ENCODE measurements around the gene TSPAN18.

The TSPAN18 gene

GRCh38 chr11:44877571-44878497 is 151.1 kb downstream of the TSPAN18 start:
- Histone ChIP-seq H3K4me2 (ENCODE audit: low read depth, low read length, poor library complexity, severe bottlenecking) (no peak overlapping the region), H3K9ac (ENCODE audit: low read depth, low read length, poor library complexity, severe bottlenecking) (no peak overlapping the region), H3K79me2 (ENCODE audit: insufficient read depth, low read length) (no peaks in the 10 kb centered on the region), H3K4me1 (ENCODE audit: insufficient read depth, low read length, poor library complexity, severe bottlenecking) (peaks cover 4% of the 10 kb centered on the region), H3K27me3 (ENCODE audit: insufficient read depth, low read length, poor library complexity, severe bottlenecking) (no peaks in the 10 kb centered on the region), H3K36me3 (ENCODE audit: insufficient read depth, low read length) (no peaks in the 10 kb centered on the region), H3K4me3 (ENCODE audit: low read length, poor library complexity, severe bottlenecking) (no peak overlapping the region), H3K9me2 (replicated peaks; ENCODE audit: low read depth, low read length) (no peaks in the 10 kb centered on the region), H2AFZ (ENCODE audit: low read length) (no peak overlapping the region), H3K9me3 (ENCODE audit: insufficient read depth, low read depth, low read length) (no peaks in the 10 kb centered on the region), H3F3A (ENCODE audit: low read depth) (no peaks in the 10 kb centered on the region), H4K20me1 (ENCODE audit: insufficient read depth, low read length, poor library complexity, severe bottlenecking) (no peaks in the 10 kb centered on the region)
- TF ChIP-seq EZH2phosphoT487 (IDR thresholded peaks at IDR 0.05; ENCODE audit: borderline replicate concordance) (no peak), CTCF (conservative IDR thresholded peaks at IDR 0.05; ENCODE audit: low read length) (no peak)

- H3K4me3 ChIP-seq (ENCODE audit: low read length, poor library complexity, severe bottlenecking) = no peak overlapping the region
Measured at GRCh38 chr11:44878711-44879110, 151.9 kb downstream of the TSPAN18 start.

GRCh38 chr11:44879432-44879831 is 152.7 kb downstream of the TSPAN18 start:
- Histone ChIP-seq H3F3A (ENCODE audit: low read depth) (no peaks in the 10 kb centered on the region), H3K9me3 (ENCODE audit: insufficient read depth, low read depth, low read length) (no peaks in the 10 kb centered on the region), H2AFZ (ENCODE audit: low read length) (no peak overlapping the region), H3K4me2 (ENCODE audit: low read depth, low read length, poor library complexity, severe bottlenecking) (no peak overlapping the region), H3K4me1 (ENCODE audit: insufficient read depth, low read length, poor library complexity, severe bottlenecking) (no peaks in the 10 kb centered on the region), H3K9ac (ENCODE audit: low read depth, low read length, poor library complexity, severe bottlenecking) (no peak overlapping the region), H3K36me3 (ENCODE audit: insufficient read depth, low read length) (no peaks in the 10 kb centered on the region), H3K79me2 (ENCODE audit: insufficient read depth, low read length) (no peaks in the 10 kb centered on the region), H4K20me1 (ENCODE audit: insufficient read depth, low read length, poor library complexity, severe bottlenecking) (no peaks in the 10 kb centered on the region), H3K27me3 (ENCODE audit: insufficient read depth, low read length, poor library complexity, severe bottlenecking) (no peaks in the 10 kb centered on the region), H3K9me2 (replicated peaks; ENCODE audit: low read depth, low read length) (no peaks in the 10 kb centered on the region), H3K4me3 (ENCODE audit: low read length, poor library complexity, severe bottlenecking) (no peak overlapping the region)
- TF ChIP-seq EZH2phosphoT487 (IDR thresholded peaks at IDR 0.05; ENCODE audit: borderline replicate concordance) = no peak
- no peak for TF ChIP-seq CTCF (conservative IDR thresholded peaks at IDR 0.05; ENCODE audit: low read length)

More at GRCh38 chr11:44878711-44879110, 151.9 kb downstream of the TSPAN18 start:
- H3K9ac ChIP-seq (ENCODE audit: low read depth, low read length, poor library complexity, severe bottlenecking) = no peak overlapping the region
- no peak overlapping the region for H3K4me2 ChIP-seq (ENCODE audit: low read depth, low read length, poor library complexity, severe bottlenecking)
- no peaks in the 10 kb centered on the region for H3K9me2 ChIP-seq (replicated peaks; ENCODE audit: low read depth, low read length)
- H3K4me1 ChIP-seq (ENCODE audit: insufficient read depth, low read length, poor library complexity, severe bottlenecking) = no peaks in the 10 kb centered on the region
- H3K36me3 ChIP-seq (ENCODE audit: insufficient read depth, low read length) = no peaks in the 10 kb centered on the region
- H3K79me2 ChIP-seq (ENCODE audit: insufficient read depth, low read length) = no peaks in the 10 kb centered on the region
- no peak for TF ChIP-seq CTCF (conservative IDR thresholded peaks at IDR 0.05; ENCODE audit: low read length)
- TF ChIP-seq EZH2phosphoT487 (IDR thresholded peaks at IDR 0.05; ENCODE audit: borderline replicate concordance) = no peak
- H3F3A ChIP-seq (ENCODE audit: low read depth) = no peaks in the 10 kb centered on the region
- no peaks in the 10 kb centered on the region for H3K9me3 ChIP-seq (ENCODE audit: insufficient read depth, low read depth, low read length)
- H2AFZ ChIP-seq (ENCODE audit: low read length) = no peak overlapping the region
- H4K20me1 ChIP-seq (ENCODE audit: insufficient read depth, low read length, poor library complexity, severe bottlenecking) = no peaks in the 10 kb centered on the region
- no peaks in the 10 kb centered on the region for H3K27me3 ChIP-seq (ENCODE audit: insufficient read depth, low read length, poor library complexity, severe bottlenecking)
